IMR-90 (cell line): ENCODE measurements around the gene AHCYL2. TPM values are rescaled to one million over a fixed set of nuclear protein-coding genes. Genes with fewer than 3 reads are reported as not detected.

Experiments
- ATAC-seq: fragments of 200-7000 bp; cut with Tn5 transposase; 2 replicates; pipeline ENCODE4 v1.9.1; 2020; ENCODE audit warnings: low read depth, mild to moderate bottlenecking, moderate library complexity
- BruUV-seq: library from RNA; stranded (reverse); fragments of 400-500 nt; replicated peaks from 2 replicates; lab custom pipeline; 2021; lab: Mats Ljungman, UMichigan
- CTCF ChIA-PET: fragments of 300-600 bp; formaldehyde crosslinking; extraction: SDS; loops from one replicate; lab custom pipeline; 2021; ENCODE audit warnings: antibody characterized with exemption; lab: Yijun Ruan, JAX
- POLR2A ChIA-PET: fragments of 300-600 bp; sonication (Branson Sonifier 250); formaldehyde crosslinking; loops from one replicate; lab custom pipeline; 2022; ENCODE audit warnings: antibody characterized with exemption; ENCODE audit not compliant: unreplicated experiment; lab: Charles Lee
- DNase-seq: peaks from one replicate; pipeline ENCODE4 v3.0.0; 2013
- H2AFZ ChIP-seq: replicated peaks from 2 replicates; pipeline ENCODE3; 2013; ENCODE audit warnings: low read length, mild to moderate bottlenecking; ENCODE audit not compliant: poor library complexity
- H2AK5ac ChIP-seq: 2 replicates; pipeline ENCODE4 v1.6.1; 2013; ENCODE audit warnings: low read depth, low read length, inconsistent platforms
- H2AK9ac ChIP-seq: replicated peaks from 2 replicates; pipeline ENCODE3; 2013; ENCODE audit warnings: mild to moderate bottlenecking, low read depth, low read length, moderate library complexity; ENCODE audit not compliant: poor library complexity
- H2BK120ac ChIP-seq: 2 replicates; pipeline ENCODE4 v1.6.1; 2013; ENCODE audit warnings: low read depth, low read length, inconsistent platforms
- H2BK15ac ChIP-seq: 3 replicates; pipeline ENCODE4 v1.6.1; 2013; ENCODE audit warnings: low read depth, low read length, inconsistent platforms
- H2BK20ac ChIP-seq: 2 replicates; pipeline ENCODE4 v1.6.1; 2013; ENCODE audit warnings: low read depth, mild to moderate bottlenecking, inconsistent platforms, low read length, moderate library complexity
- H2BK5ac ChIP-seq: 2 replicates; pipeline ENCODE4 v1.6.1; 2013; ENCODE audit warnings: mild to moderate bottlenecking, low read depth, low read length, inconsistent platforms; ENCODE audit not compliant: poor library complexity, severe bottlenecking
- H3K14ac ChIP-seq: replicated peaks from 2 replicates; pipeline ENCODE4 v1.6.1; 2013; ENCODE audit warnings: low read depth, low read length, inconsistent platforms
- H3K18ac ChIP-seq: 2 replicates; pipeline ENCODE4 v1.6.1; 2013; ENCODE audit warnings: low read depth, low read length, control low read depth
- H3K23ac ChIP-seq: 2 replicates; pipeline ENCODE4 v1.6.1; 2013; ENCODE audit warnings: low read depth, low read length, inconsistent platforms
- H3K27ac ChIP-seq: 2 replicates; pipeline ENCODE4 v1.5.1; 2013; ENCODE audit warnings: mild to moderate bottlenecking, control low read depth, low read length; ENCODE audit not compliant: insufficient read depth
- H3K27me3 ChIP-seq: 2 replicates; pipeline ENCODE4 v1.6.1; 2013; ENCODE audit warnings: low read length; ENCODE audit not compliant: control insufficient read depth, insufficient read depth
- H3K36me3 ChIP-seq: 2 replicates; pipeline ENCODE4 v1.6.1; 2013; ENCODE audit warnings: low read length, mixed read lengths; ENCODE audit not compliant: control insufficient read depth, insufficient read depth
- H3K4ac ChIP-seq: 2 replicates; pipeline ENCODE4 v1.6.1; 2013; ENCODE audit warnings: low read depth, low read length, inconsistent platforms
- H3K4me1 ChIP-seq: 2 replicates; pipeline ENCODE4 v1.6.1; 2013; ENCODE audit warnings: low read length, mixed read lengths; ENCODE audit not compliant: control insufficient read depth, insufficient read depth
- H3K4me2 ChIP-seq: 2 replicates; pipeline ENCODE4 v1.6.1; 2013; ENCODE audit warnings: low read depth, mild to moderate bottlenecking, control low read depth, low read length, moderate library complexity
- H3K4me3 ChIP-seq: 2 replicates; pipeline ENCODE4 v1.5.1; 2013; ENCODE audit warnings: low read depth, mild to moderate bottlenecking, control low read depth, low read length, moderate library complexity; ENCODE audit not compliant: insufficient read depth
- H3K56ac ChIP-seq: 2 replicates; pipeline ENCODE4 v1.6.1; 2013; ENCODE audit warnings: low read length, inconsistent platforms; ENCODE audit not compliant: insufficient read depth; ENCODE audit errors: extremely low read depth
- H3K79me1 ChIP-seq, 2 experiments: 2 replicates each; pipeline ENCODE4 v1.6.1; 2013; ENCODE audit warnings: low read length in 2 of 2, inconsistent platforms in 1 of 2, low read depth in 1 of 2
- H3K9ac ChIP-seq: 2 replicates; pipeline ENCODE4 v1.6.1; 2013; ENCODE audit warnings: low read depth, low read length, control low read depth
- H3K9me1 ChIP-seq: 2 replicates; pipeline ENCODE4 v1.6.1; 2013; ENCODE audit warnings: low read length, inconsistent platforms; ENCODE audit not compliant: insufficient read depth
- H3K9me3 ChIP-seq: 2 replicates; pipeline ENCODE4 v1.6.1; 2013; ENCODE audit warnings: low read length; ENCODE audit not compliant: control insufficient read depth, insufficient read depth
- H4K20me1 ChIP-seq: 2 replicates; pipeline ENCODE4 v1.6.1; 2013; ENCODE audit warnings: low read length, inconsistent platforms; ENCODE audit not compliant: insufficient read depth
- H4K5ac ChIP-seq: 2 replicates; pipeline ENCODE4 v1.6.1; 2013; ENCODE audit warnings: mild to moderate bottlenecking, low read depth, low read length, control low read depth
- H4K8ac ChIP-seq, 2 experiments: 2 replicates each; pipeline ENCODE4 v1.6.1; 2013; ENCODE audit warnings: low read depth in 2 of 2, low read length in 2 of 2, control low read depth in 1 of 2, inconsistent platforms in 1 of 2
- H4K91ac ChIP-seq: 2 replicates; pipeline ENCODE4 v1.6.1; 2013; ENCODE audit warnings: low read depth, low read length, inconsistent platforms; ENCODE audit not compliant: insufficient read depth
- BHLHE40 ChIP-seq: fragments of 150-350 bp; IDR thresholded peaks from 2 replicates; pipeline ENCODE4 v1.6.1; 2016; ENCODE audit warnings: mild to moderate bottlenecking, low read depth, low read length
- CEBPB ChIP-seq: IDR thresholded peaks from 2 replicates; pipeline ENCODE4 v1.6.1; 2012; ENCODE audit warnings: low read depth, low read length, improper control_type of control experiment
- CHD1 ChIP-seq: IDR thresholded peaks from 2 replicates; pipeline ENCODE4 v1.6.1; 2012; ENCODE audit warnings: low read depth, low read length, improper control_type of control experiment
- ELK1 ChIP-seq: fragments of 150-350 bp; IDR thresholded peaks from 2 replicates; pipeline ENCODE4 v1.6.1; 2016; ENCODE audit warnings: low read depth, mild to moderate bottlenecking, low read length, moderate library complexity, borderline replicate concordance
- FOS ChIP-seq: fragments of 150-350 bp; IDR thresholded peaks from 2 replicates; pipeline ENCODE4 v1.6.1; 2016; ENCODE audit warnings: low read depth, low read length
- MAZ ChIP-seq: IDR thresholded peaks from 2 replicates; pipeline ENCODE4 v1.6.1; 2012; ENCODE audit warnings: low read depth, mild to moderate bottlenecking, low read length, improper control_type of control experiment, moderate library complexity, borderline replicate concordance
- MXI1 ChIP-seq: IDR thresholded peaks from 2 replicates; pipeline ENCODE4 v1.6.1; 2012; ENCODE audit warnings: low read depth, mild to moderate bottlenecking, low read length, moderate library complexity, borderline replicate concordance
- NFE2L2 ChIP-seq: fragments of 150-350 bp; IDR thresholded peaks from 2 replicates; pipeline ENCODE4 v1.6.1; 2016; ENCODE audit warnings: low read depth, mild to moderate bottlenecking, low read length
- RAD21 ChIP-seq: IDR thresholded peaks from 2 replicates; pipeline ENCODE4 v1.6.1; 2012; ENCODE audit warnings: low read length, improper control_type of control experiment
- RFX5 ChIP-seq: IDR thresholded peaks from 2 replicates; pipeline ENCODE4 v1.8.0; 2012; ENCODE audit warnings: low read depth, mild to moderate bottlenecking, low read length, moderate library complexity
- SMC3 ChIP-seq: fragments of 150-350 bp; IDR thresholded peaks from 2 replicates; pipeline ENCODE4 v1.6.1; 2016; ENCODE audit warnings: low read depth, mild to moderate bottlenecking, antibody characterized with exemption, low read length, moderate library complexity
- WGBS, 2 experiments: methylation state at CpG; one replicate each; pipeline versions ENCODE4 v1.1.5 to v1.1.7; 2013; ENCODE audit warnings: missing lambda C conversion rate in 2 of 2; ENCODE audit not compliant: insufficient read length in 1 of 2; ENCODE audit errors: extremely low coverage in 2 of 2; 5-methylcytosine and 5-hydroxymethylcytosine counted together
- dilution Hi-C: fragments of 300-500 bp; cut with HindIII; formaldehyde crosslinking; loops from one replicate; pipeline ENCODE4 v1.14.3; 2018; ENCODE audit warnings: low sequenced_read_pairs; ENCODE audit not compliant: unreplicated experiment
- in situ Hi-C: fragments of 300-500 bp; cut with MboI; formaldehyde crosslinking; loops from 3 replicates; pipeline ENCODE4 v1.14.3; 2019; ENCODE audit warnings: low sequenced_read_pairs, inconsistent platforms, mixed read lengths
- intact Hi-C: fragments of 100-400 bp; cut with micrococcal nuclease; formaldehyde crosslinking; loops from 2 replicates; pipeline ENCODE4 v1.10.0; 2022
- polyA plus RNA-seq, 3 experiments: library from polyadenylated mRNA; depleted of rRNA; stranded (reverse); fragments of >200 nt; gene quantifications; 2 replicates each; pipeline ENCODE4 v1.2.3, GENCODE V29; 2012; ENCODE audit warnings: low replicate concordance in 1 of 3
- total RNA-seq: library from RNA; depleted of rRNA; stranded (reverse); fragments of >200 nt; gene quantifications from 2 replicates; pipeline ENCODE4 v1.2.3, GENCODE V29; 2012
- TF ChIP-seq, protein P1 (sequence below): conservative IDR thresholded peaks from 2 replicates; pipeline ENCODE4 v1.5.1; 2012; ENCODE audit warnings: mild to moderate bottlenecking, low read depth, low read length, improper control_type of control experiment
- TF ChIP-seq, protein P2 (sequence below): fragments of 150-350 bp; IDR thresholded peaks from 2 replicates; pipeline ENCODE4 v1.6.1; 2017; ENCODE audit warnings: mild to moderate bottlenecking, antibody characterized with exemption, low read length, low read depth

The AHCYL2 gene
- total and polyA plus RNA-seq, 2 of the 4 experiments (the other 2 are of a cell fraction) = 5.7 to 7.6 TPM

GRCh38 chr7:129468547-129468946, 243.7 kb downstream of the AHCYL2 start:
- POLR2A ChIA-PET = no interaction called here
- 89% methylated on average over 3 of the region's 4 CpGs; no CpG with 5 or more reads in 1 of the 2 experiments for WGBS, 2 experiments
- Histone ChIP-seq H3K23ac (no peak overlapping the region), H3K4me3 (no peak overlapping the region), H3K4ac (no peak overlapping the region), H2BK15ac (no peak overlapping the region), H3K79me1 (no peaks in the 10 kb centered on the region), H3K27me3 (no peaks in the 10 kb centered on the region), H2BK5ac (no peak overlapping the region), H2AK9ac (no peak overlapping the region), H3K4me1 (peaks cover 1% of the 10 kb centered on the region; the same call in 1 of the 2 replicates), H3K36me3 (no peaks in the 10 kb centered on the region; the same call in 1 of the 2 replicates), H3K9me1 (no peaks in the 10 kb centered on the region; the same call in 1 of the 2 replicates), H3K4me2 (no peak overlapping the region), H4K91ac (no peak overlapping the region), H3K9ac (no peak overlapping the region), H3K18ac (peak overlapping the region; percentile 28; the same call in 1 of the 2 replicates), H3K27ac (no peak overlapping the region), H2AK5ac (no peak overlapping the region), H3K9me3 (no peaks in the 10 kb centered on the region), H4K20me1 (no peaks in the 10 kb centered on the region), H3K14ac (no peak overlapping the region), H2BK20ac (no peak overlapping the region), H3K56ac (no peak overlapping the region), H4K8ac (no peak overlapping the region), H2AFZ (peak overlapping the region; percentile 26), H4K5ac (no peak overlapping the region), H2BK120ac (no peak overlapping the region)
- no TSS peak for BruUV-seq
- no peak for DNase-seq
- in situ Hi-C loops = no loop called here
- dilution Hi-C loops = no loop called here
- ATAC-seq = no peak
- intact Hi-C loops = no loop called here
- TF ChIP-seq MXI1 = no peak
- no peak for TF ChIP-seq ELK1
- TF ChIP-seq RFX5 = no peak
- no peak for TF ChIP-seq SMC3
- TF ChIP-seq MAZ = no peak
- no peak for TF ChIP-seq FOS
- TF ChIP-seq CHD1 = no peak
- TF ChIP-seq CEBPB = no peak
- TF ChIP-seq BHLHE40 = no peak
- no peak for TF ChIP-seq RAD21
- TF ChIP-seq, protein P1, sequence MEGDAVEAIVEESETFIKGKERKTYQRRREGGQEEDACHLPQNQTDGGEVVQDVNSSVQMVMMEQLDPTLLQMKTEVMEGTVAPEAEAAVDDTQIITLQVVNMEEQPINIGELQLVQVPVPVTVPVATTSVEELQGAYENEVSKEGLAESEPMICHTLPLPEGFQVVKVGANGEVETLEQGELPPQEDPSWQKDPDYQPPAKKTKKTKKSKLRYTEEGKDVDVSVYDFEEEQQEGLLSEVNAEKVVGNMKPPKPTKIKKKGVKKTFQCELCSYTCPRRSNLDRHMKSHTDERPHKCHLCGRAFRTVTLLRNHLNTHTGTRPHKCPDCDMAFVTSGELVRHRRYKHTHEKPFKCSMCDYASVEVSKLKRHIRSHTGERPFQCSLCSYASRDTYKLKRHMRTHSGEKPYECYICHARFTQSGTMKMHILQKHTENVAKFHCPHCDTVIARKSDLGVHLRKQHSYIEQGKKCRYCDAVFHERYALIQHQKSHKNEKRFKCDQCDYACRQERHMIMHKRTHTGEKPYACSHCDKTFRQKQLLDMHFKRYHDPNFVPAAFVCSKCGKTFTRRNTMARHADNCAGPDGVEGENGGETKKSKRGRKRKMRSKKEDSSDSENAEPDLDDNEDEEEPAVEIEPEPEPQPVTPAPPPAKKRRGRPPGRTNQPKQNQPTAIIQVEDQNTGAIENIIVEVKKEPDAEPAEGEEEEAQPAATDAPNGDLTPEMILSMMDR = no peak
- TF ChIP-seq NFE2L2 = no peak
- TF ChIP-seq, protein P2, sequence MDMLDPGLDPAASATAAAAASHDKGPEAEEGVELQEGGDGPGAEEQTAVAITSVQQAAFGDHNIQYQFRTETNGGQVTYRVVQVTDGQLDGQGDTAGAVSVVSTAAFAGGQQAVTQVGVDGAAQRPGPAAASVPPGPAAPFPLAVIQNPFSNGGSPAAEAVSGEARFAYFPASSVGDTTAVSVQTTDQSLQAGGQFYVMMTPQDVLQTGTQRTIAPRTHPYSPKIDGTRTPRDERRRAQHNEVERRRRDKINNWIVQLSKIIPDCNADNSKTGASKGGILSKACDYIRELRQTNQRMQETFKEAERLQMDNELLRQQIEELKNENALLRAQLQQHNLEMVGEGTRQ = no peak
- CTCF ChIA-PET = interaction anchor here (4.1 kb wide), 1 partner anchor 101 kb away, joined by 16 read pairs; no protein-coding TSS in a partner anchor
